K562 (cell line): ENCODE data around the gene UPF1. TPM values are rescaled to one million over a fixed set of nuclear protein-coding genes. Genes with fewer than 3 reads are reported as not detected.

Experiments
- ATAC-seq: fragments of 200-7000 bp; cut with Tn5 transposase; 3 replicates; pipeline ENCODE4 v1.9.1; 2020; ENCODE audit warnings: moderate library complexity
- BruUV-seq: library from RNA; stranded (reverse); fragments of 400-500 nt; replicated peaks from 2 replicates; lab custom pipeline; 2021; lab: Mats Ljungman, UMichigan
- CTCF ChIA-PET: fragments of 300-600 bp; formaldehyde crosslinking; extraction: SDS; loops from one replicate; lab custom pipeline; 2021; ENCODE audit warnings: low intra/inter-chr PET ratio; lab: Yijun Ruan, JAX
- POLR2A ChIA-PET: fragments of 300-600, 350-650 bp; sonication (Branson Sonifier 250); formaldehyde crosslinking; extraction: SDS; loops from one replicate; lab custom pipeline; 2021; ENCODE audit warnings: antibody characterized with exemption, inconsistent platforms; lab: Yijun Ruan, JAX
- DNase-seq, 4 experiments: peaks; one replicate each; pipeline versions ENCODE4 v3.0.0 to v3.0.0-alpha.2; 2011 to 2018; ENCODE audit warnings: low spot score in 3 of 4, mixed read lengths in 3 of 4; ENCODE audit errors: extremely low read depth in 1 of 4
- FAIRE-seq: peaks from 2 replicates; lab custom pipeline; 2011; peaks lifted over from hg19 to GRCh38; lab: Jason Lieb, UNC
- H2AFZ ChIP-seq: 2 replicates; pipeline ENCODE4 v1.6.0; 2011; ENCODE audit warnings: low read depth, low read length, control low read depth, inconsistent platforms
- H3K27ac ChIP-seq: fragments of 200-600 bp; 3 replicates; pipeline ENCODE4 v1.8.0; 2011; ENCODE audit warnings: low read depth, mild to moderate bottlenecking, control low read depth, inconsistent platforms, low read length, moderate library complexity, mixed read lengths; ENCODE audit errors: extremely low read depth
- H3K27me3 ChIP-seq, 2 experiments: fragments of 300-600 bp in 1 of 2; 2 replicates in 1 of 2; 3 replicates in 1 of 2; pipeline versions ENCODE4 v1.6.0 to v1.8.0; 2011; ENCODE audit warnings: inconsistent platforms in 2 of 2, low read length in 2 of 2, mild to moderate bottlenecking in 1 of 2, mixed read lengths in 1 of 2, moderate library complexity in 1 of 2; ENCODE audit not compliant: control insufficient read depth in 2 of 2, insufficient read depth in 2 of 2
- H3K36me3 ChIP-seq: fragments of 300-600 bp; 3 replicates; pipeline ENCODE4 v1.8.0; 2011; ENCODE audit warnings: mild to moderate bottlenecking, low read length, inconsistent platforms; ENCODE audit not compliant: control insufficient read depth, insufficient read depth
- H3K4me1 ChIP-seq, 2 experiments: fragments of 200-600 bp in 1 of 2; replicated peaks in 1 of 2; 2 replicates in 1 of 2; 3 replicates in 1 of 2; pipeline versions ENCODE4 v1.5.1 to v1.8.0; 2011; ENCODE audit warnings: inconsistent platforms in 2 of 2, low read length in 2 of 2, mild to moderate bottlenecking in 1 of 2, mixed read lengths in 1 of 2, moderate library complexity in 1 of 2; ENCODE audit not compliant: control insufficient read depth in 2 of 2, insufficient read depth in 2 of 2
- H3K4me2 ChIP-seq: 2 replicates; pipeline ENCODE4 v1.6.1; 2011; ENCODE audit warnings: low read length, control low read depth, inconsistent platforms, mixed read lengths; ENCODE audit not compliant: insufficient read depth
- H3K4me3 ChIP-seq: fragments of 200-600 bp; sonication (generic), shearing (Covaris generic); 2 replicates; pipeline ENCODE4 v1.5.1; 2016; ENCODE audit warnings: control low read depth, inconsistent platforms
- H3K79me2 ChIP-seq: fragments of 200-600 bp; 3 replicates; pipeline ENCODE4 v1.8.0; 2011; ENCODE audit warnings: low read length, inconsistent platforms; ENCODE audit not compliant: control insufficient read depth, insufficient read depth
- H3K9ac ChIP-seq, 2 experiments: 2 replicates each; pipeline versions ENCODE4 v1.6.0 to v1.6.1; 2011; ENCODE audit warnings: low read depth in 2 of 2, low read length in 2 of 2, control low read depth in 1 of 2, inconsistent platforms in 1 of 2, mild to moderate bottlenecking in 1 of 2, mixed read lengths in 1 of 2; ENCODE audit not compliant: insufficient read depth in 1 of 2
- H3K9me1 ChIP-seq: one replicate; pipeline ENCODE4 v1.6.0; 2011; ENCODE audit warnings: inconsistent platforms, mild to moderate bottlenecking, low read length, moderate library complexity; ENCODE audit not compliant: control insufficient read depth, insufficient read depth
- H3K9me3 ChIP-seq: replicated peaks from 2 replicates; pipeline ENCODE4 v1.5.1; 2011; ENCODE audit warnings: low read depth, low read length, inconsistent platforms; ENCODE audit not compliant: control insufficient read depth, insufficient read depth
- H4K20me1 ChIP-seq: replicated peaks from 2 replicates; pipeline ENCODE4 v1.6.1; 2011; ENCODE audit warnings: low read length, inconsistent platforms, mixed read lengths; ENCODE audit not compliant: control insufficient read depth, insufficient read depth
- BCL6 ChIP-seq: fragments of 250-450 bp; sonication (Bioruptor Pico); IDR thresholded peaks from 2 replicates; pipeline ENCODE4 v1.4.0; 2020
- BRF1 ChIP-seq: IDR thresholded peaks from 3 replicates; pipeline ENCODE4 v1.6.1; 2011; ENCODE audit warnings: borderline replicate concordance, mild to moderate bottlenecking; ENCODE audit not compliant: insufficient read length; ENCODE audit errors: extremely low read depth
- CHD4 ChIP-seq: fragments of 200-600 bp; sonication (generic); IDR thresholded peaks from 3 replicates; pipeline ENCODE4 v1.6.1; 2012; ENCODE audit warnings: low read depth, mild to moderate bottlenecking, mixed read lengths, low read length, inconsistent platforms; ENCODE audit not compliant: insufficient read depth, insufficient replicate concordance, poor library complexity, severe bottlenecking
- HNRNPLL ChIP-seq: fragments of 200-400 bp; formaldehyde crosslinking; IDR thresholded peaks from 2 replicates; pipeline ENCODE4 v1.6.1; 2017; ENCODE audit warnings: low read length, low read depth, mild to moderate bottlenecking; ENCODE audit not compliant: poor library complexity, severe bottlenecking
- HOXB6 ChIP-seq: fragments of 250-450 bp; sonication (Bioruptor Pico); IDR thresholded peaks from 2 replicates; pipeline ENCODE4 v1.5.1; 2022; ENCODE audit warnings: mild to moderate bottlenecking, borderline replicate concordance
- NCOR1 ChIP-seq: fragments of 450-650 bp; IDR thresholded peaks from 2 replicates; pipeline ENCODE4 v1.6.1; 2016; ENCODE audit warnings: mild to moderate bottlenecking, moderate library complexity
- PTBP1 ChIP-seq: fragments of 200-400 bp; formaldehyde crosslinking; IDR thresholded peaks from 2 replicates; pipeline ENCODE4 v1.6.1; 2017; ENCODE audit warnings: low read depth, low read length
- RBM17 ChIP-seq: fragments of 200-400 bp; formaldehyde crosslinking; IDR thresholded peaks from 2 replicates; pipeline ENCODE4 v1.6.1; 2017; ENCODE audit warnings: low read depth, mild to moderate bottlenecking, low read length, borderline replicate concordance
- RBM34 ChIP-seq: fragments of 200-400 bp; formaldehyde crosslinking; IDR thresholded peaks from 2 replicates; pipeline ENCODE4 v1.6.1; 2018; ENCODE audit warnings: low read length, borderline replicate concordance; ENCODE audit not compliant: insufficient read depth
- SMARCA5 ChIP-seq: fragments of 450-650 bp; IDR thresholded peaks from 2 replicates; pipeline ENCODE4 v1.6.1; 2016
- ZFP36 ChIP-seq: fragments of 150-350 bp; IDR thresholded peaks from 2 replicates; pipeline ENCODE4 v1.6.1; 2018; ENCODE audit warnings: low read length, low read depth; ENCODE audit not compliant: partially characterized antibody
- ZNF146 ChIP-seq: IDR thresholded peaks from one replicate; pipeline ENCODE4 v1.6.1; 2018; ENCODE audit warnings: missing compliant biosample characterization; ENCODE audit not compliant: unreplicated experiment
- WGBS: fragments of 100-300 bp; shearing (Covaris generic); methylation state at CpG from one replicate; pipeline ENCODE4 v1.1.6; 2016; ENCODE audit warnings: low coverage, mixed read lengths; ENCODE audit not compliant: insufficient coverage; ENCODE audit errors: missing lambda C conversion rate; 5-methylcytosine and 5-hydroxymethylcytosine counted together
- in situ Hi-C: fragments of 300-500 bp; cut with MboI; formaldehyde crosslinking; loops from 4 replicates; pipeline ENCODE4 v1.15.0; 2018; ENCODE audit warnings: inconsistent platforms, mixed read lengths
- intact Hi-C: fragments of 100-400 bp; cut with micrococcal nuclease; formaldehyde crosslinking; loops from 2 replicates; pipeline ENCODE4 v1.14.2; 2022
- polyA plus RNA-seq, 8 experiments: library from polyadenylated mRNA; depleted of rRNA in 4 of 8; stranded (reverse) in 5 of 8; unstranded in 3 of 8; fragments of >200 nt; fragmentation: Nextera tagmentation in 2 of 8; fragmentation: Illumina TruSeq in 1 of 8; extraction: Ambion mirVana in 2 of 8; extraction: Trizol in 1 of 8; gene quantifications; 2 replicates each; pipeline versions ENCODE4 v1.2.1 to v1.2.3, GENCODE V29; 2011 to 2014; ENCODE audit warnings: inconsistent platforms in 1 of 8, missing spikeins in 1 of 8
- total RNA-seq, 7 experiments: library from RNA; depleted of rRNA in 6 of 7; stranded (reverse); fragments of >200 nt in 6 of 7; fragmentation: Illumina TruSeq in 2 of 7; extraction: Trizol in 2 of 7; gene quantifications; 2 replicates each; pipeline versions ENCODE4 v1.2.1 to v1.2.3, GENCODE V29; 2011 to 2021; ENCODE audit warnings: low replicate concordance in 1 of 7
- TF ChIP-seq, protein P1 (sequence below): sonication (generic); formaldehyde crosslinking; IDR thresholded peaks from 2 replicates; pipeline ENCODE4 v1.8.0; 2022; ENCODE audit warnings: missing genetic modification reagents, mild to moderate bottlenecking, borderline replicate concordance
- TF ChIP-seq, protein P2 (sequence below): fragments of 250-450 bp; sonication (Bioruptor Pico); IDR thresholded peaks from 2 replicates; pipeline ENCODE4 v1.5.0; 2022; ENCODE audit warnings: mild to moderate bottlenecking
- TF ChIP-seq, protein P3 (sequence below): sonication (generic); formaldehyde crosslinking; IDR thresholded peaks from 2 replicates; pipeline ENCODE4 v1.8.0; 2022; ENCODE audit warnings: missing genetic modification reagents, mild to moderate bottlenecking, moderate library complexity, borderline replicate concordance

The UPF1 gene
- total and polyA plus RNA-seq, 9 of the 15 experiments (the other 6 are each of a cell fraction or from before 2014, with no cell fraction given): 0.34 to 103 (median 27.9) TPM

DNA sequence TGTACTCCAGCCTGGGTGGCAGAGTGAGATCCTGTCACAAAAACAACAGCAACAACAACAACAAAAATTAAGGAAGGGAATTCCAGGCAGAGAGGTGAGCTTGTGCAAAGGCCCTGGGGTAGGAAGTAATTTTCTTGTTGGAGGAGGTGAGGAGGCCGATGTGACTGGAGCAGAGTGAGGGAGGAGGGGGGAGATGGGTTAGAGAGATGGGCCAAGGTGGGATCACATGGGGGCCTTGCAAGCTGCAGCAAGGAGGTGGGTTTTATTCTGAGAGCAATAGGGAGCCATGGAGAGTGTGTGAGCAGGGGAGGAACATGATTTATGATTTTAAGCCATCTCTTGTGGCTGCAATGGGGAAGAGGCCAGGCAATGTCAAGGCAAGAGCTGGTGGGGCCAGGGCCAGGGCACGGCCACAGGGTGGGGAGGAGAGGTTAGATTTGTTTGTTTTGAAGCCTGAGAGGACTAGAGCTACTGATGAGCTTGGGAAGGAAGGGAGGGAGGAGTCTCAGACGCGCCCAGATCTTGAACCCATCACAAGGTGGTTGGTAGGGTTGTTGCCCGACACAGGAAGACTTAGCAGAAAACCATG, 28.1 kb upstream of the UPF1 start:
- no TSS peak for BruUV-seq
- no peak for TF ChIP-seq RBM34
- peak; percentile 98 for TF ChIP-seq SMARCA5
- TF ChIP-seq, protein P1, sequence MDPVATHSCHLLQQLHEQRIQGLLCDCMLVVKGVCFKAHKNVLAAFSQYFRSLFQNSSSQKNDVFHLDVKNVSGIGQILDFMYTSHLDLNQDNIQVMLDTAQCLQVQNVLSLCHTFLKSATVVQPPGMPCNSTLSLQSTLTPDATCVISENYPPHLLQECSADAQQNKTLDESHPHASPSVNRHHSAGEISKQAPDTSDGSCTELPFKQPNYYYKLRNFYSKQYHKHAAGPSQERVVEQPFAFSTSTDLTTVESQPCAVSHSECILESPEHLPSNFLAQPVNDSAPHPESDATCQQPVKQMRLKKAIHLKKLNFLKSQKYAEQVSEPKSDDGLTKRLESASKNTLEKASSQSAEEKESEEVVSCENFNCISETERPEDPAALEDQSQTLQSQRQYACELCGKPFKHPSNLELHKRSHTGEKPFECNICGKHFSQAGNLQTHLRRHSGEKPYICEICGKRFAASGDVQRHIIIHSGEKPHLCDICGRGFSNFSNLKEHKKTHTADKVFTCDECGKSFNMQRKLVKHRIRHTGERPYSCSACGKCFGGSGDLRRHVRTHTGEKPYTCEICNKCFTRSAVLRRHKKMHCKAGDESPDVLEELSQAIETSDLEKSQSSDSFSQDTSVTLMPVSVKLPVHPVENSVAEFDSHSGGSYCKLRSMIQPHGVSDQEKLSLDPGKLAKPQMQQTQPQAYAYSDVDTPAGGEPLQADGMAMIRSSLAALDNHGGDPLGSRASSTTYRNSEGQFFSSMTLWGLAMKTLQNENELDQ (CRISPR knock-in tag): no peak
- TF ChIP-seq, protein P2, sequence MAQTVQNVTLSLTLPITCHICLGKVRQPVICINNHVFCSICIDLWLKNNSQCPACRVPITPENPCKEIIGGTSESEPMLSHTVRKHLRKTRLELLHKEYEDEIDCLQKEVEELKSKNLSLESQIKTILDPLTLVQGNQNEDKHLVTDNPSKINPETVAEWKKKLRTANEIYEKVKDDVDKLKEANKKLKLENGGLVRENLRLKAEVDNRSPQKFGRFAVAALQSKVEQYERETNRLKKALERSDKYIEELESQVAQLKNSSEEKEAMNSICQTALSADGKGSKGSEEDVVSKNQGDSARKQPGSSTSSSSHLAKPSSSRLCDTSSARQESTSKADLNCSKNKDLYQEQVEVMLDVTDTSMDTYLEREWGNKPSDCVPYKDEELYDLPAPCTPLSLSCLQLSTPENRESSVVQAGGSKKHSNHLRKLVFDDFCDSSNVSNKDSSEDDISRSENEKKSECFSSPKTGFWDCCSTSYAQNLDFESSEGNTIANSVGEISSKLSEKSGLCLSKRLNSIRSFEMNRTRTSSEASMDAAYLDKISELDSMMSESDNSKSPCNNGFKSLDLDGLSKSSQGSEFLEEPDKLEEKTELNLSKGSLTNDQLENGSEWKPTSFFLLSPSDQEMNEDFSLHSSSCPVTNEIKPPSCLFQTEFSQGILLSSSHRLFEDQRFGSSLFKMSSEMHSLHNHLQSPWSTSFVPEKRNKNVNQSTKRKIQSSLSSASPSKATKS: no peak
- peak; percentile 75 for TF ChIP-seq ZFP36
- TF ChIP-seq PTBP1: 0 out of 2 replicates have a peak, but pooled peaks have one; percentile 66
- no peak for TF ChIP-seq HOXB6
- TF ChIP-seq HNRNPLL: no peak
- no peak for TF ChIP-seq ZNF146 (CRISPR knock-in tag)
- no peak for TF ChIP-seq RBM17
- TF ChIP-seq, protein P3, sequence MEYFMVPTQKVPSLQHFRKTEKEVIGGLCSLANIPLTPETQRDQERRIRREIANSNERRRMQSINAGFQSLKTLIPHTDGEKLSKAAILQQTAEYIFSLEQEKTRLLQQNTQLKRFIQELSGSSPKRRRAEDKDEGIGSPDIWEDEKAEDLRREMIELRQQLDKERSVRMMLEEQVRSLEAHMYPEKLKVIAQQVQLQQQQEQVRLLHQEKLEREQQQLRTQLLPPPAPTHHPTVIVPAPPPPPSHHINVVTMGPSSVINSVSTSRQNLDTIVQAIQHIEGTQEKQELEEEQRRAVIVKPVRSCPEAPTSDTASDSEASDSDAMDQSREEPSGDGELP (CRISPR knock-in tag): no peak
- TF ChIP-seq CHD4: peak; percentile 31
- TF ChIP-seq NCOR1: no peak
- no peak for TF ChIP-seq BRF1
- no peak for TF ChIP-seq BCL6 (CRISPR knock-in tag)

More for the DNA sequence above, 28.1 kb upstream of the UPF1 start:
- FAIRE-seq (no peak), DNase-seq (no peak), ATAC-seq (no peak)
- in situ Hi-C loops (no loop called here), intact Hi-C loops (no loop called here)
- Histone ChIP-seq H3K27ac (no peak overlapping the region), H3K9me1 (peaks cover 4% of the 10 kb centered on the region), H3K79me2 (no peaks in the 10 kb centered on the region), H3K4me1 (peaks cover 0 to 12% of the 10 kb centered on the region in 2 experiments; a peak in 2 of 5 replicates), H2AFZ (no peak overlapping the region), H4K20me1 (0 out of 2 replicates have a peak, but pooled peaks cover 11% of the 10 kb centered on the region), H3K9ac (0 out of 4 replicates have a peak overlapping the region, but pooled peaks of 1 of the 2 experiments have one; percentile 17), H3K4me3 (no peak overlapping the region), H3K36me3 (no peaks in the 10 kb centered on the region), H3K9me3 (peaks cover 3% of the 10 kb centered on the region; the same call in 1 of the 2 replicates), H3K4me2 (no peak overlapping the region), H3K27me3 (peaks cover 16 to 47% of the 10 kb centered on the region in 2 experiments; a peak in 4 of 5 replicates)
- ChIA-PET CTCF (no interaction called here), POLR2A (interaction anchor here (0.6 kb wide), 1 partner anchor 32 kb away, joined by 3 read pairs; no protein-coding TSS in a partner anchor)
- WGBS: 2% methylated on average over 5 of the region's 5 CpGs
